GM12878 (cell line): ENCODE data around the gene SNX32. TPM values are rescaled to one million over a fixed set of nuclear protein-coding genes. Genes with fewer than 3 reads are reported as not detected.

Source experiments
- BCLAF1 ChIP-seq: fragments of 450-650 bp; IDR thresholded peaks from 2 replicates; pipeline ENCODE4 v1.6.1; 2017; ENCODE audit warnings: antibody characterized with exemption, mild to moderate bottlenecking, moderate library complexity
- CBFB ChIP-seq: IDR thresholded peaks from 2 replicates; pipeline ENCODE4 v1.6.1; 2016; ENCODE audit warnings: antibody characterized with exemption, low read depth
- EGR1 ChIP-seq, 2 experiments: IDR thresholded peaks; 1 replicate in 1 of 2; 2 replicates in 1 of 2; pipeline ENCODE4 v1.6.1; 2011 to 2012; ENCODE audit warnings: low read depth in 2 of 2, low read length in 2 of 2, borderline replicate concordance in 1 of 2, mild to moderate bottlenecking in 1 of 2, moderate library complexity in 1 of 2
- GABPA ChIP-seq: IDR thresholded peaks from 2 replicates; pipeline ENCODE4 v1.6.1; 2014; ENCODE audit warnings: antibody characterized with exemption, low read depth, mild to moderate bottlenecking, inconsistent platforms
- HDAC6 ChIP-seq: fragments of 200-600 bp; sonication (generic); IDR thresholded peaks from one replicate; pipeline ENCODE4 v1.8.0; 2017; ENCODE audit warnings: antibody characterized with exemption; ENCODE audit not compliant: unreplicated experiment
- MEF2A ChIP-seq: IDR thresholded peaks from 2 replicates; pipeline ENCODE4 v1.6.1; 2011; ENCODE audit warnings: low read depth, mild to moderate bottlenecking, low read length, moderate library complexity; ENCODE audit not compliant: insufficient read depth
- MYB ChIP-seq: fragments of 150-350 bp; IDR thresholded peaks from 2 replicates; pipeline ENCODE4 v1.6.1; 2014; ENCODE audit warnings: mild to moderate bottlenecking, low read depth, low read length, borderline replicate concordance
- NKRF ChIP-seq: fragments of 450-650 bp; conservative IDR thresholded peaks from 2 replicates; pipeline ENCODE4 v1.6.1; 2017; ENCODE audit warnings: mild to moderate bottlenecking, moderate library complexity
- RBBP5 ChIP-seq: fragments of 200-600 bp; sonication (generic); conservative IDR thresholded peaks from 2 replicates; pipeline ENCODE4 v1.6.1; 2016
- RELB ChIP-seq: fragments of 450-650 bp; IDR thresholded peaks from 2 replicates; pipeline ENCODE4 v1.6.1; 2017; ENCODE audit warnings: low read depth, mild to moderate bottlenecking, moderate library complexity
- RUNX3 ChIP-seq: IDR thresholded peaks from 2 replicates; pipeline ENCODE4 v1.6.1; 2012; ENCODE audit warnings: low read length, inconsistent platforms
- SIN3A ChIP-seq: IDR thresholded peaks from 2 replicates; pipeline ENCODE4 v1.6.1; 2012; ENCODE audit warnings: low read depth, low read length, improper control_type of control experiment
- SMAD1 ChIP-seq: fragments of 450-650 bp; IDR thresholded peaks from 2 replicates; pipeline ENCODE4 v1.6.1; 2018; ENCODE audit warnings: mild to moderate bottlenecking, low read depth; ENCODE audit not compliant: partially characterized antibody
- STAT3 ChIP-seq: IDR thresholded peaks from 2 replicates; pipeline ENCODE4 v1.6.1; 2011; ENCODE audit warnings: low read depth, low read length, improper control_type of control experiment
- TBL1XR1 ChIP-seq: IDR thresholded peaks from 2 replicates; pipeline ENCODE4 v1.6.1; 2012; ENCODE audit warnings: low read depth, low read length, improper control_type of control experiment
- YY1 ChIP-seq: IDR thresholded peaks from 2 replicates; pipeline ENCODE4 v1.6.1; 2011; ENCODE audit warnings: low read depth, mild to moderate bottlenecking, low read length
- ZNF384 ChIP-seq: IDR thresholded peaks from 2 replicates; pipeline ENCODE4 v1.6.1; 2012; ENCODE audit warnings: low read depth, mild to moderate bottlenecking, low read length, improper control_type of control experiment, borderline replicate concordance
- polyA plus RNA-seq, 11 experiments: library from polyadenylated mRNA; depleted of rRNA in 4 of 11; unstranded in 6 of 11; stranded (reverse) in 5 of 11; fragments of >200 nt; fragmentation: Nextera tagmentation in 4 of 11; fragmentation: Illumina TruSeq in 1 of 11; extraction: Ambion mirVana in 4 of 11; extraction: Trizol in 1 of 11; gene quantifications; 1 replicate in 1 of 11; 2 replicates in 10 of 11; pipeline versions ENCODE4 v1.2.1 to v1.2.3, GENCODE V29; 2011 to 2016; ENCODE audit warnings: inconsistent platforms in 2 of 11, missing spikeins in 2 of 11, low read depth in 1 of 11
- total RNA-seq, 4 experiments: library from RNA; depleted of rRNA in 3 of 4; stranded (reverse); fragments of >200 nt in 3 of 4; fragmentation: Illumina TruSeq in 1 of 4; extraction: Trizol in 1 of 4; gene quantifications; 2 replicates each; pipeline versions ENCODE4 v1.2.1 to v1.2.3, GENCODE V29; 2013 to 2021
- TF ChIP-seq, protein P1 (sequence below): fragments of 450-650 bp; IDR thresholded peaks from 2 replicates; pipeline ENCODE4 v1.6.1; 2016; ENCODE audit warnings: mild to moderate bottlenecking, moderate library complexity, borderline replicate concordance
- TF ChIP-seq, protein P2 (sequence below): IDR thresholded peaks from 2 replicates; pipeline ENCODE4 v1.6.1; 2012; ENCODE audit warnings: low read depth, low read length, improper control_type of control experiment

The SNX32 gene
- total and polyA plus RNA-seq, 10 of the 15 experiments (the other 5 are each of a cell fraction or from before 2014, with no cell fraction given), result 0.04 to 1.5 (median 0.11) TPM; not detected in 1

- TF ChIP-seq MYB (no peak), NKRF (peak; percentile 35), SMAD1 (no peak), RELB (no peak), EGR1 (IDR thresholded peaks at IDR 0.05; ENCODE audit: borderline replicate concordance in 1 of 2, low read depth in 2 of 2, low read length in 2 of 2) (peak in 1 of 2 experiments; percentile 92; a peak in 2 of 3 replicates), TBL1XR1 (no peak), GABPA (no peak), STAT3 (no peak), SIN3A (no peak; the same call in 1 of the 2 replicates), YY1 (no peak), RBBP5 (no peak), HDAC6 (no peak), ZNF384 (no peak), MEF2A (no peak), RUNX3 (no peak), CBFB (peak; percentile 67; the same call in 1 of the 2 replicates), BCLAF1 (no peak)
- TF ChIP-seq, protein P1, sequence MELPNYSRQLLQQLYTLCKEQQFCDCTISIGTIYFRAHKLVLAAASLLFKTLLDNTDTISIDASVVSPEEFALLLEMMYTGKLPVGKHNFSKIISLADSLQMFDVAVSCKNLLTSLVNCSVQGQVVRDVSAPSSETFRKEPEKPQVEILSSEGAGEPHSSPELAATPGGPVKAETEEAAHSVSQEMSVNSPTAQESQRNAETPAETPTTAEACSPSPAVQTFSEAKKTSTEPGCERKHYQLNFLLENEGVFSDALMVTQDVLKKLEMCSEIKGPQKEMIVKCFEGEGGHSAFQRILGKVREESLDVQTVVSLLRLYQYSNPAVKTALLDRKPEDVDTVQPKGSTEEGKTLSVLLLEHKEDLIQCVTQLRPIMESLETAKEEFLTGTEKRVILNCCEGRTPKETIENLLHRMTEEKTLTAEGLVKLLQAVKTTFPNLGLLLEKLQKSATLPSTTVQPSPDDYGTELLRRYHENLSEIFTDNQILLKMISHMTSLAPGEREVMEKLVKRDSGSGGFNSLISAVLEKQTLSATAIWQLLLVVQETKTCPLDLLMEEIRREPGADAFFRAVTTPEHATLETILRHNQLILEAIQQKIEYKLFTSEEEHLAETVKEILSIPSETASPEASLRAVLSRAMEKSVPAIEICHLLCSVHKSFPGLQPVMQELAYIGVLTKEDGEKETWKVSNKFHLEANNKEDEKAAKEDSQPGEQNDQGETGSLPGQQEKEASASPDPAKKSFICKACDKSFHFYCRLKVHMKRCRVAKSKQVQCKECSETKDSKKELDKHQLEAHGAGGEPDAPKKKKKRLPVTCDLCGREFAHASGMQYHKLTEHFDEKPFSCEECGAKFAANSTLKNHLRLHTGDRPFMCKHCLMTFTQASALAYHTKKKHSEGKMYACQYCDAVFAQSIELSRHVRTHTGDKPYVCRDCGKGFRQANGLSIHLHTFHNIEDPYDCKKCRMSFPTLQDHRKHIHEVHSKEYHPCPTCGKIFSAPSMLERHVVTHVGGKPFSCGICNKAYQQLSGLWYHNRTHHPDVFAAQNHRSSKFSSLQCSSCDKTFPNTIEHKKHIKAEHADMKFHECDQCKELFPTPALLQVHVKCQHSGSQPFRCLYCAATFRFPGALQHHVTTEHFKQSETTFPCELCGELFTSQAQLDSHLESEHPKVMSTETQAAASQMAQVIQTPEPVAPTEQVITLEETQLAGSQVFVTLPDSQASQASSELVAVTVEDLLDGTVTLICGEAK, result no peak
- TF ChIP-seq, protein P2, sequence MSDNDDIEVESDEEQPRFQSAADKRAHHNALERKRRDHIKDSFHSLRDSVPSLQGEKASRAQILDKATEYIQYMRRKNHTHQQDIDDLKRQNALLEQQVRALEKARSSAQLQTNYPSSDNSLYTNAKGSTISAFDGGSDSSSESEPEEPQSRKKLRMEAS, result no peak; the same call in 1 of the 2 replicates
These were observed 25.5 kb downstream of the SNX32 start (continued) for GRCh38 chr11:65859095-65859811.
